ENCODE results near the gene DENND1B.

- TF ChIP-seq YY1 (IDR thresholded peaks at IDR 0.05; ENCODE audit: low read depth) (no peak), TAF1 (IDR thresholded peaks at IDR 0.05; ENCODE audit: borderline replicate concordance, low read depth, low read length) (no peak), POLR2AphosphoS5 (IDR thresholded peaks at IDR 0.05; ENCODE audit: low read depth, low read length) (no peak), RAD21 (IDR thresholded peaks at IDR 0.05; ENCODE audit: low read length) (no peak), ZBTB33 (IDR thresholded peaks at IDR 0.05; ENCODE audit: borderline replicate concordance, low read depth) (no peak)
Measured at GRCh38 chr1:197633447-197634078, 141.7 kb downstream of the DENND1B start.
